Measurements from ENCODE around the gene NMT1.

NMT1 gene

DNA sequence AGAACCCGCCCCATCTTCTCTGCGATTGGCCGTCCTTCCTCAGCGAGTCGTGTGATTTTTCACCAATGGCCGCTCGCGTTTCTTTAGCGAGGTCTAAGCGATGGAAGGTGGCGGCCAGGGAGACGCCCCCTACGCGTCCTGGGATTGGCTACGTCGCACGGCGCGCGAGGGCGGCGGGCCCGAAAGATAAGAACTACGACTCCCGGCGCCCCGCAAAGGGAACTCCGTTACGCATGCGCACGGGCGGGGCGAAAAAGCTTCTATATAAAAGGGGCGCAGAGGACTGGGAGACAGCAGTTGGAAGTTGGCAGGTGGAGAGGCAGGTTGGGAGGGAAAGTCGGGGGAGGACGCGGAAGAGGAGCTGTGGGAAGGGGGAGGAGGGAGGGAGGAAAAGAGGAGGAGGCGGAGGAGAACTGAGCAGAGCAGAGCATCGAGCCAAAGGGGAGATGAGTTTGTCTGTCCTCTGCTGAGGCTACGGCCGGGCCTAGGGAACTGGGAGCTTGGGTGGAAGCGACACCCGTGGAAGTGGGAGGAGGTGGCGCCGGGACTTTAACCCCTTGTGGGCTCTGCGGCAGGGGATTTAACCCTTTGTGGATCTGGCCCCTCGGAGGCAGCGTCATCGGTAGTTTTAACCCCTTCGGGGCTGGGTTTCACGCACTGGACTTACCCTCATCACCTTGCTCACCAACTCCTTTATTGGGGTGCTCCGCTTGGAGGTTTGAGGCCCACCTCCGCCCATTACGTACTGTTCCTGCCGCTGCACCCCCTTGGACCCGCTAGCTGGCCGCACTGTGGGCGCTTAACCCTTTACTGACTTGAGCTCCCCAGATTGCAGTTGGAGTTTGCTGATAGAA, 87.3 kb downstream of the NMT1 start, which contains the start of gene HEXIM1 (continued):
- TF ChIP-seq, protein P1, sequence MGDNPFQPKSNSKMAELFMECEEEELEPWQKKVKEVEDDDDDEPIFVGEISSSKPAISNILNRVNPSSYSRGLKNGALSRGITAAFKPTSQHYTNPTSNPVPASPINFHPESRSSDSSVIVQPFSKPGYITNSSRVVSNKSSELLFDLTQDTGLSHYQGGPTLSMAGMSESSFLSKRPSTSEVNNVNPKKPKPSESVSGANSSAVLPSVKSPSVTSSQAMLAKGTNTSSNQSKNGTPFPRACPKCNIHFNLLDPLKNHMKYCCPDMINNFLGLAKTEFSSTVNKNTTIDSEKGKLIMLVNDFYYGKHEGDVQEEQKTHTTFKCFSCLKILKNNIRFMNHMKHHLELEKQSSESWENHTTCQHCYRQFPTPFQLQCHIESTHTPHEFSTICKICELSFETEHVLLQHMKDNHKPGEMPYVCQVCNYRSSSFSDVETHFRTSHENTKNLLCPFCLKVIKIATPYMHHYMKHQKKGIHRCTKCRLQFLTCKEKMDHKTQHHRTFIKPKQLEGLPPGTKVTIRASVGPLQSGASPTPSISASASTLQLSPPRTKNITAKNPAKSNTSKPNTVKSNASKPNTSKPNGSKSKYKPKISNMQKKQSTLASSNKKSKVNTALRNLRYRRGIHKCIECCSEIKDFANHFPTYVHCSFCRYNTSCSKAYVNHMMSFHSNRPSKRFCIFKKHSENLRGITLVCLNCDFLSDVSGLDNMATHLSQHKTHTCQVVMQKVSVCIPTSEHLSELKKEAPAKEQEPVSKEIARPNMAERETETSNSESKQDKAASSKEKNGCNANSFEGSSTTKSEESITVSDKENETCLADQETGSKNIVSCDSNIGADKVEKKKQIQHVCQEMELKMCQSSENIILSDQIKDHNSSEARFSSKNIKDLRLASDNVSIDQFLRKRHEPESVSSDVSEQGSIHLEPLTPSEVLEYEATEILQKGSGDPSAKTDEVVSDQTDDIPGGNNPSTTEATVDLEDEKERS (tag by site-specific recombination; IDR thresholded peaks at IDR 0.05) = peak; percentile 89; the same call in 1 of the 2 replicates
- peak; percentile 85 for TF ChIP-seq KLF9 (tag by site-specific recombination; IDR thresholded peaks at IDR 0.05; ENCODE audit: low read depth)
- peak; percentile 99 for TF ChIP-seq ZEB2 (tag by site-specific recombination; IDR thresholded peaks at IDR 0.05)
- peak; percentile 55 for TF ChIP-seq ZNF596 (tag by site-specific recombination; IDR thresholded peaks at IDR 0.05)
- peak; percentile 23; the same call in 1 of the 2 replicates for TF ChIP-seq ZNF266 (tag by site-specific recombination; IDR thresholded peaks at IDR 0.05; ENCODE audit: low read depth)
- TF ChIP-seq, protein P2, sequence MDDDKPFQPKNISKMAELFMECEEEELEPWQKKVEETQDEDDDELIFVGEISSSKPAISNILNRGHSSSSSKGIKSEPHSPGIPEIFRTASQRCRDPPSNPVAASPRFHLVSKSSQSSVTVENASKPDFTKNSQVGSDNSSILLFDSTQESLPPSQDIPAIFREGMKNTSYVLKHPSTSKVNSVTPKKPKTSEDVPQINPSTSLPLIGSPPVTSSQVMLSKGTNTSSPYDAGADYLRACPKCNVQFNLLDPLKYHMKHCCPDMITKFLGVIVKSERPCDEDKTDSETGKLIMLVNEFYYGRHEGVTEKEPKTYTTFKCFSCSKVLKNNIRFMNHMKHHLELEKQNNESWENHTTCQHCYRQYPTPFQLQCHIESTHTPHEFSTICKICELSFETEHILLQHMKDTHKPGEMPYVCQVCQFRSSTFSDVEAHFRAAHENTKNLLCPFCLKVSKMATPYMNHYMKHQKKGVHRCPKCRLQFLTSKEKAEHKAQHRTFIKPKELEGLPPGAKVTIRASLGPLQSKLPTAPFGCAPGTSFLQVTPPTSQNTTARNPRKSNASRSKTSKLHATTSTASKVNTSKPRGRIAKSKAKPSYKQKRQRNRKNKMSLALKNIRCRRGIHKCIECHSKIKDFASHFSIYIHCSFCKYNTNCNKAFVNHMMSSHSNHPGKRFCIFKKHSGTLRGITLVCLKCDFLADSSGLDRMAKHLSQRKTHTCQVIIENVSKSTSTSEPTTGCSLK (tag by site-specific recombination; IDR thresholded peaks at IDR 0.05) = no peak
- TF ChIP-seq ZNF2 (tag by site-specific recombination; IDR thresholded peaks at IDR 0.05) = peak; percentile 99
- TF ChIP-seq, protein P3, sequence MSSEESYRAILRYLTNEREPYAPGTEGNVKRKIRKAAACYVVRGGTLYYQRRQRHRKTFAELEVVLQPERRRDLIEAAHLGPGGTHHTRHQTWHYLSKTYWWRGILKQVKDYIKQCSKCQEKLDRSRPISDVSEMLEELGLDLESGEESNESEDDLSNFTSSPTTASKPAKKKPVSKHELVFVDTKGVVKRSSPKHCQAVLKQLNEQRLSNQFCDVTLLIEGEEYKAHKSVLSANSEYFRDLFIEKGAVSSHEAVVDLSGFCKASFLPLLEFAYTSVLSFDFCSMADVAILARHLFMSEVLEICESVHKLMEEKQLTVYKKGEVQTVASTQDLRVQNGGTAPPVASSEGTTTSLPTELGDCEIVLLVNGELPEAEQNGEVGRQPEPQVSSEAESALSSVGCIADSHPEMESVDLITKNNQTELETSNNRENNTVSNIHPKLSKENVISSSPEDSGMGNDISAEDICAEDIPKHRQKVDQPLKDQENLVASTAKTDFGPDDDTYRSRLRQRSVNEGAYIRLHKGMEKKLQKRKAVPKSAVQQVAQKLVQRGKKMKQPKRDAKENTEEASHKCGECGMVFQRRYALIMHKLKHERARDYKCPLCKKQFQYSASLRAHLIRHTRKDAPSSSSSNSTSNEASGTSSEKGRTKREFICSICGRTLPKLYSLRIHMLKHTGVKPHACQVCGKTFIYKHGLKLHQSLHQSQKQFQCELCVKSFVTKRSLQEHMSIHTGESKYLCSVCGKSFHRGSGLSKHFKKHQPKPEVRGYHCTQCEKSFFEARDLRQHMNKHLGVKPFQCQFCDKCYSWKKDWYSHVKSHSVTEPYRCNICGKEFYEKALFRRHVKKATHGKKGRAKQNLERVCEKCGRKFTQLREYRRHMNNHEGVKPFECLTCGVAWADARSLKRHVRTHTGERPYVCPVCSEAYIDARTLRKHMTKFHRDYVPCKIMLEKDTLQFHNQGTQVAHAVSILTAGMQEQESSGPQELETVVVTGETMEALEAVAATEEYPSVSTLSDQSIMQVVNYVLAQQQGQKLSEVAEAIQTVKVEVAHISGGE (tag by site-specific recombination; conservative IDR thresholded peaks at IDR 0.05; ENCODE audit: low read depth) = peak; percentile 63
- peak; percentile 93 for TF ChIP-seq ZFP69B (tag by site-specific recombination; IDR thresholded peaks at IDR 0.05)
- peak; percentile 75 for TF ChIP-seq ZNF423 (tag by site-specific recombination; IDR thresholded peaks at IDR 0.05)
- TF ChIP-seq, protein P4, sequence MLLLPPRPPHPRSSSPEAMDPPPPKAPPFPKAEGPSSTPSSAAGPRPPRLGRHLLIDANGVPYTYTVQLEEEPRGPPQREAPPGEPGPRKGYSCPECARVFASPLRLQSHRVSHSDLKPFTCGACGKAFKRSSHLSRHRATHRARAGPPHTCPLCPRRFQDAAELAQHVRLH (tag by site-specific recombination; IDR thresholded peaks at IDR 0.05) = peak; percentile 97
- TF ChIP-seq ZNF701 (tag by site-specific recombination; IDR thresholded peaks at IDR 0.05) = peak; percentile 88
- TF ChIP-seq, protein P5, sequence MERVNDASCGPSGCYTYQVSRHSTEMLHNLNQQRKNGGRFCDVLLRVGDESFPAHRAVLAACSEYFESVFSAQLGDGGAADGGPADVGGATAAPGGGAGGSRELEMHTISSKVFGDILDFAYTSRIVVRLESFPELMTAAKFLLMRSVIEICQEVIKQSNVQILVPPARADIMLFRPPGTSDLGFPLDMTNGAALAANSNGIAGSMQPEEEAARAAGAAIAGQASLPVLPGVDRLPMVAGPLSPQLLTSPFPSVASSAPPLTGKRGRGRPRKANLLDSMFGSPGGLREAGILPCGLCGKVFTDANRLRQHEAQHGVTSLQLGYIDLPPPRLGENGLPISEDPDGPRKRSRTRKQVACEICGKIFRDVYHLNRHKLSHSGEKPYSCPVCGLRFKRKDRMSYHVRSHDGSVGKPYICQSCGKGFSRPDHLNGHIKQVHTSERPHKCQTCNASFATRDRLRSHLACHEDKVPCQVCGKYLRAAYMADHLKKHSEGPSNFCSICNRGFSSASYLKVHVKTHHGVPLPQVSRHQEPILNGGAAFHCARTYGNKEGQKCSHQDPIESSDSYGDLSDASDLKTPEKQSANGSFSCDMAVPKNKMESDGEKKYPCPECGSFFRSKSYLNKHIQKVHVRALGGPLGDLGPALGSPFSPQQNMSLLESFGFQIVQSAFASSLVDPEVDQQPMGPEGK (tag by site-specific recombination; IDR thresholded peaks at IDR 0.05) = peak; percentile 99
- 0 out of 2 replicates have a peak, but pooled peaks have one; percentile 42 for TF ChIP-seq ZNF548 (tag by site-specific recombination; IDR thresholded peaks at IDR 0.05)
- TF ChIP-seq ZNF555 (tag by site-specific recombination; conservative IDR thresholded peaks at IDR 0.05) = no peak
- no peak for TF ChIP-seq ZNF292 (tag by site-specific recombination; IDR thresholded peaks at IDR 0.05; ENCODE audit: borderline replicate concordance, low read depth)
- TF ChIP-seq ZNF132 (tag by site-specific recombination; IDR thresholded peaks at IDR 0.05; ENCODE audit: borderline replicate concordance) = no peak
- TF ChIP-seq HOXA7 (CRISPR knock-in tag; IDR thresholded peaks at IDR 0.05; ENCODE audit: borderline replicate concordance) = no peak
- TF ChIP-seq, protein P6, sequence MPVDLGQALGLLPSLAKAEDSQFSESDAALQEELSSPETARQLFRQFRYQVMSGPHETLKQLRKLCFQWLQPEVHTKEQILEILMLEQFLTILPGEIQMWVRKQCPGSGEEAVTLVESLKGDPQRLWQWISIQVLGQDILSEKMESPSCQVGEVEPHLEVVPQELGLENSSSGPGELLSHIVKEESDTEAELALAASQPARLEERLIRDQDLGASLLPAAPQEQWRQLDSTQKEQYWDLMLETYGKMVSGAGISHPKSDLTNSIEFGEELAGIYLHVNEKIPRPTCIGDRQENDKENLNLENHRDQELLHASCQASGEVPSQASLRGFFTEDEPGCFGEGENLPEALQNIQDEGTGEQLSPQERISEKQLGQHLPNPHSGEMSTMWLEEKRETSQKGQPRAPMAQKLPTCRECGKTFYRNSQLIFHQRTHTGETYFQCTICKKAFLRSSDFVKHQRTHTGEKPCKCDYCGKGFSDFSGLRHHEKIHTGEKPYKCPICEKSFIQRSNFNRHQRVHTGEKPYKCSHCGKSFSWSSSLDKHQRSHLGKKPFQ (tag by site-specific recombination; IDR thresholded peaks at IDR 0.05) = peak; percentile 78
- peak; percentile 98 for TF ChIP-seq REPIN1 (tag by site-specific recombination; IDR thresholded peaks at IDR 0.05; ENCODE audit: low read depth)
- TF ChIP-seq ZNF610 (tag by site-specific recombination; IDR thresholded peaks at IDR 0.05; ENCODE audit: borderline replicate concordance) = peak; percentile 96
- 0 out of 2 replicates have a peak, but pooled peaks have one; percentile 19 for TF ChIP-seq ZNF433 (tag by site-specific recombination; IDR thresholded peaks at IDR 0.05; ENCODE audit: low read depth)
- TF ChIP-seq ZFP3 (tag by site-specific recombination; IDR thresholded peaks at IDR 0.05; ENCODE audit: low read depth) = peak; percentile 57; the same call in 1 of the 2 replicates
- TF ChIP-seq, protein P7, sequence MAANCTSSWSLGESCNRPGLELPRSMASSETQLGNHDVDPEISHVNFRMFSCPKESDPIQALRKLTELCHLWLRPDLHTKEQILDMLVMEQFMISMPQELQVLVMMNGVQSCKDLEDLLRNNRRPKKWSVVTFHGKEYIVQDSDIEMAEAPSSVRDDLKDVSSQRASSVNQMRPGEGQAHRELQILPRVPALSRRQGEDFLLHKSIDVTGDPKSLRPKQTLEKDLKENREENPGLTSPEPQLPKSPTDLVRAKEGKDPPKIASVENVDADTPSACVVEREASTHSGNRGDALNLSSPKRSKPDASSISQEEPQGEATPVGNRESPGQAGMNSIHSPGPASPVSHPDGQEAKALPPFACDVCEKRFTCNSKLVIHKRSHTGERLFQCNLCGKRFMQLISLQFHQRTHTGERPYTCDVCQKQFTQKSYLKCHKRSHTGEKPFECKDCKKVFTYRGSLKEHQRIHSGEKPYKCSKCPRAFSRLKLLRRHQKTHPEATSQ (tag by site-specific recombination; IDR thresholded peaks at IDR 0.05) = peak; percentile 98

All from HEK293 (cell line).